Measurements from ENCODE around the gene IRAK4. TPM values are rescaled to one million over a fixed set of nuclear protein-coding genes. Genes with fewer than 3 reads are reported as not detected.

IRAK4 gene
- total and polyA plus RNA-seq, 2 donors (not counting 3 experiments of a cell fraction or from before 2014, with no cell fraction given), result 10.8 to 13.1 TPM

GRCh38 chr12:43754015-43754414, 4.7 kb upstream of the IRAK4 start:
- Histone ChIP-seq H3K9ac (replicated peaks; ENCODE audit: extremely low read depth, insufficient read depth, low read length) (no peak overlapping the region), H3K36me3 (ENCODE audit: control insufficient read depth in 2 of 2, extremely low read depth in 1 of 2, insufficient read depth in 2 of 2, low read length in 2 of 2) (no peaks in the 10 kb centered on the region), H3K4me3 (replicated peaks in 1 of 3; ENCODE audit: insufficient read depth in 1 of 3, low read depth in 1 of 3, low read length in 3 of 3) (no peak overlapping the region), H4K20me1 (replicated peaks; ENCODE audit: control insufficient read depth, extremely low read depth, insufficient read depth, low read length) (no peaks in the 10 kb centered on the region), H3K27me3 (ENCODE audit: control insufficient read depth in 2 of 2, insufficient read depth in 2 of 2, low read length in 2 of 2) (no peaks in the 10 kb centered on the region), H3K79me2 (ENCODE audit: control insufficient read depth, insufficient read depth, low read length) (peaks cover 5% of the 10 kb centered on the region), H3K4me2 (ENCODE audit: insufficient read depth, low read length) (no peak overlapping the region), H3K9me3 (replicated peaks; ENCODE audit: control insufficient read depth, insufficient read depth, low read length) (no peaks in the 10 kb centered on the region), H2AFZ (ENCODE audit: low read depth, low read length) (no peak overlapping the region), H3K9me1 (replicated peaks; ENCODE audit: control insufficient read depth, extremely low read depth, insufficient read depth, low read length) (no peaks in the 10 kb centered on the region), H3K4me1 (ENCODE audit: control insufficient read depth, extremely low read depth, insufficient read depth, low read length) (peaks cover 8% of the 10 kb centered on the region), H3K27ac (ENCODE audit: insufficient read depth, low read depth, low read length) (no peak overlapping the region)
- intact Hi-C loops (cut with micrococcal nuclease), result no loop called here
- dilution Hi-C loops (cut with MboI; ENCODE audit: extremely low pct_ligation_motif_present, low sequenced_read_pairs), result no loop called here
- BruUV-seq (replicated peaks), result no TSS peak
- no peak for FAIRE-seq
- ChIA-PET CTCF (interaction anchor here (1.3 kb wide), 1 partner anchor 129 kb away, joined by 4 read pairs; no protein-coding TSS in a partner anchor), POLR2A (no interaction called here)
- TF ChIP-seq, protein P1, sequence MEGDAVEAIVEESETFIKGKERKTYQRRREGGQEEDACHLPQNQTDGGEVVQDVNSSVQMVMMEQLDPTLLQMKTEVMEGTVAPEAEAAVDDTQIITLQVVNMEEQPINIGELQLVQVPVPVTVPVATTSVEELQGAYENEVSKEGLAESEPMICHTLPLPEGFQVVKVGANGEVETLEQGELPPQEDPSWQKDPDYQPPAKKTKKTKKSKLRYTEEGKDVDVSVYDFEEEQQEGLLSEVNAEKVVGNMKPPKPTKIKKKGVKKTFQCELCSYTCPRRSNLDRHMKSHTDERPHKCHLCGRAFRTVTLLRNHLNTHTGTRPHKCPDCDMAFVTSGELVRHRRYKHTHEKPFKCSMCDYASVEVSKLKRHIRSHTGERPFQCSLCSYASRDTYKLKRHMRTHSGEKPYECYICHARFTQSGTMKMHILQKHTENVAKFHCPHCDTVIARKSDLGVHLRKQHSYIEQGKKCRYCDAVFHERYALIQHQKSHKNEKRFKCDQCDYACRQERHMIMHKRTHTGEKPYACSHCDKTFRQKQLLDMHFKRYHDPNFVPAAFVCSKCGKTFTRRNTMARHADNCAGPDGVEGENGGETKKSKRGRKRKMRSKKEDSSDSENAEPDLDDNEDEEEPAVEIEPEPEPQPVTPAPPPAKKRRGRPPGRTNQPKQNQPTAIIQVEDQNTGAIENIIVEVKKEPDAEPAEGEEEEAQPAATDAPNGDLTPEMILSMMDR (IDR thresholded peaks at IDR 0.05; ENCODE audit: extremely low read depth in 1 of 2, insufficient read depth in 1 of 2, low read depth in 1 of 2, low read length in 2 of 2), result no peak
- TF ChIP-seq POLR2A (IDR thresholded peaks at IDR 0.05; ENCODE audit: low read depth, low read length) (no peak), POLR2AphosphoS5 (IDR thresholded peaks at IDR 0.05; ENCODE audit: insufficient read depth, low read depth, low read length) (no peak)
- no peak for DNase-seq (ENCODE audit: low read depth, low spot score)

GRCh38 chr12:43758247-43758727, 464 bp upstream of the IRAK4 start:
- CTCF ChIA-PET, result interaction anchor here (0.6 to 3.2 kb wide), 4 partner anchors 9 to 262 kb away, joined by 3 to 13 read pairs (median 6); partner anchors contain the start of gene TWF1
- TSS peak; percentile 59 for BruUV-seq (replicated peaks)
- peaks cover 10% of the 10 kb centered on the region for H3K79me2 ChIP-seq (ENCODE audit: control insufficient read depth, insufficient read depth, low read length)
- H3K27me3 ChIP-seq (ENCODE audit: control insufficient read depth in 2 of 2, insufficient read depth in 2 of 2, low read length in 2 of 2), result no peaks in the 10 kb centered on the region
- FAIRE-seq, result no peak
- no peak for DNase-seq (ENCODE audit: low read depth, low spot score)
- peak overlapping the region; percentile 19 for H3K9ac ChIP-seq (replicated peaks; ENCODE audit: extremely low read depth, insufficient read depth, low read length)
- no peak overlapping the region for H3K27ac ChIP-seq (ENCODE audit: insufficient read depth, low read depth, low read length)
- no peaks in the 10 kb centered on the region for H3K36me3 ChIP-seq (ENCODE audit: control insufficient read depth in 2 of 2, extremely low read depth in 1 of 2, insufficient read depth in 2 of 2, low read length in 2 of 2)
- no peaks in the 10 kb centered on the region for H3K9me1 ChIP-seq (replicated peaks; ENCODE audit: control insufficient read depth, extremely low read depth, insufficient read depth, low read length)
- POLR2A ChIA-PET, result interaction anchor here (1.1 kb wide), 1 partner anchor 48 kb away, joined by 7 read pairs; the partner anchor contains the start of gene TWF1
- no peak for TF ChIP-seq POLR2A (IDR thresholded peaks at IDR 0.05; ENCODE audit: low read depth, low read length)
- TF ChIP-seq GATA2 (IDR thresholded peaks at IDR 0.05; ENCODE audit: insufficient read depth, insufficient read length, low read depth, low read length), result no peak
- TF ChIP-seq, protein P2, sequence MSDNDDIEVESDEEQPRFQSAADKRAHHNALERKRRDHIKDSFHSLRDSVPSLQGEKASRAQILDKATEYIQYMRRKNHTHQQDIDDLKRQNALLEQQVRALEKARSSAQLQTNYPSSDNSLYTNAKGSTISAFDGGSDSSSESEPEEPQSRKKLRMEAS (IDR thresholded peaks at IDR 0.05; ENCODE audit: insufficient read depth, insufficient read length), result no peak
- TF ChIP-seq JUN (IDR thresholded peaks at IDR 0.05; ENCODE audit: borderline replicate concordance, insufficient read depth, insufficient read length, low read depth), result no peak
- TF ChIP-seq, protein P1 (IDR thresholded peaks at IDR 0.05; ENCODE audit: extremely low read depth in 1 of 2, insufficient read depth in 1 of 2, low read depth in 1 of 2, low read length in 2 of 2), result no peak
- TF ChIP-seq EZH2 (IDR thresholded peaks at IDR 0.05; ENCODE audit: borderline replicate concordance, low read depth, low read length, severe bottlenecking), result no peak
- TF ChIP-seq FOS (IDR thresholded peaks at IDR 0.05; ENCODE audit: borderline replicate concordance, insufficient read depth, low read length), result no peak
- no peak for TF ChIP-seq POLR2AphosphoS5 (IDR thresholded peaks at IDR 0.05; ENCODE audit: insufficient read depth, low read depth, low read length)
- TF ChIP-seq MYC (IDR thresholded peaks at IDR 0.05; ENCODE audit: low read depth, low read length), result no peak
- dilution Hi-C loops (cut with MboI; ENCODE audit: extremely low pct_ligation_motif_present, low sequenced_read_pairs), result no loop called here
- peak overlapping the region; percentile 65 to 75 (median 66) for H3K4me3 ChIP-seq (replicated peaks in 1 of 3; ENCODE audit: insufficient read depth in 1 of 3, low read depth in 1 of 3, low read length in 3 of 3)
- H3K9me3 ChIP-seq (replicated peaks; ENCODE audit: control insufficient read depth, insufficient read depth, low read length), result no peaks in the 10 kb centered on the region
- no peaks in the 10 kb centered on the region for H4K20me1 ChIP-seq (replicated peaks; ENCODE audit: control insufficient read depth, extremely low read depth, insufficient read depth, low read length)
- H3K4me1 ChIP-seq (ENCODE audit: control insufficient read depth, extremely low read depth, insufficient read depth, low read length), result peaks cover 17% of the 10 kb centered on the region
- peak overlapping the region; percentile 77 for H3K4me2 ChIP-seq (ENCODE audit: insufficient read depth, low read length)
- intact Hi-C loops (cut with micrococcal nuclease), result loop anchor here (1.0 kb wide), 1 partner anchor 48 kb away; the partner anchor contains the start of gene TWF1
- H2AFZ ChIP-seq (ENCODE audit: low read depth, low read length), result peak overlapping the region; percentile 92
